HCT116 (cell line): ENCODE measurements around the gene DGKK. TPM values are rescaled to one million over a fixed set of nuclear protein-coding genes. Genes with fewer than 3 reads are reported as not detected.

ENCODE experiments used
- ATAC-seq: fragments of 200-7000 bp; cut with Tn5 transposase; 2 replicates; pipeline ENCODE4 v1.9.1; 2020; ENCODE audit warnings: mild to moderate bottlenecking, moderate library complexity
- BruUV-seq: library from RNA; stranded (reverse); fragments of 400-500 nt; replicated peaks from 2 replicates; lab custom pipeline; 2021; lab: Mats Ljungman, UMichigan
- CTCF ChIA-PET: fragments of 300-600 bp; sonication (Branson Sonifier 250); formaldehyde crosslinking; loops from one replicate; lab custom pipeline; 2021; ENCODE audit warnings: antibody characterized with exemption; lab: Charles Lee
- POLR2A ChIA-PET: fragments of 300-600, 350-600 bp; sonication (Branson Sonifier 250); formaldehyde crosslinking; loops from one replicate; lab custom pipeline; 2021; ENCODE audit warnings: antibody characterized with exemption; lab: Charles Lee
- RAD21 ChIA-PET, 2 experiments: fragments of 300-600 bp; sonication (Branson Sonifier 250); formaldehyde crosslinking; loops; one replicate each; lab custom pipeline; 2023; ENCODE audit warnings: low total read pairs in 2 of 2; ENCODE audit not compliant: uncharacterized antibody in 2 of 2, unreplicated experiment in 2 of 2, low non-redundant PET in 1 of 2; lab: Charles Lee
- DNase-seq: peaks from one replicate; pipeline ENCODE4 v3.0.0-alpha.2; 2010; ENCODE audit warnings: low read depth, low spot score
- H2AFZ ChIP-seq: fragments of 200-600 bp; shearing (Covaris generic), sonication (generic); 2 replicates; pipeline ENCODE4 v1.6.1; 2017; ENCODE audit warnings: low read depth, mixed run types, mixed read lengths, antibody characterized with exemption, low read length; ENCODE audit not compliant: poor library complexity, severe bottlenecking
- H3K27ac ChIP-seq: 2 replicates; pipeline ENCODE4 v1.5.1; 2012; ENCODE audit warnings: low read depth, low read length
- H3K27me3 ChIP-seq: fragments of 200-600 bp; sonication (generic); 2 replicates; pipeline ENCODE4 v1.6.1; 2016; ENCODE audit warnings: mixed run types, low read length, mixed read lengths; ENCODE audit not compliant: insufficient read depth
- H3K36me3 ChIP-seq, 2 experiments: fragments of 200-500 bp in 1 of 2; fragments of 200-600 bp in 1 of 2; sonication (Bioruptor generic) in 1 of 2; sonication (generic) in 1 of 2; 2 replicates each; pipeline versions ENCODE4 v1.5.1 to v1.6.1; 2014 to 2016; ENCODE audit warnings: low read length in 2 of 2, inconsistent platforms in 1 of 2, mixed read lengths in 1 of 2, mixed run types in 1 of 2; ENCODE audit not compliant: insufficient read depth in 2 of 2, control insufficient read depth in 1 of 2
- H3K4me1 ChIP-seq, 2 experiments: fragments of 200-600 bp in 1 of 2; sonication (generic) in 1 of 2; 2 replicates each; pipeline versions ENCODE4 v1.5.1 to v1.6.1; 2012 to 2017; ENCODE audit warnings: low read length in 2 of 2, inconsistent platforms in 1 of 2, mild to moderate bottlenecking in 1 of 2, mixed read lengths in 1 of 2, mixed run types in 1 of 2, moderate library complexity in 1 of 2; ENCODE audit not compliant: insufficient read depth in 2 of 2, control insufficient read depth in 1 of 2
- H3K4me2 ChIP-seq: fragments of 200-600 bp; sonication (generic); 2 replicates; pipeline ENCODE4 v1.6.1; 2017; ENCODE audit warnings: mixed run types, low read length, mixed read lengths
- H3K4me3 ChIP-seq, 2 experiments: fragments of 200-600 bp in 1 of 2; sonication (generic) in 1 of 2; replicated peaks in 1 of 2; 2 replicates each; pipeline ENCODE4 v1.5.1; 2011 to 2016; ENCODE audit warnings: low read length in 2 of 2, control low read depth in 1 of 2, low read depth in 1 of 2, mild to moderate bottlenecking in 1 of 2, mixed read lengths in 1 of 2, mixed run types in 1 of 2
- H3K79me2 ChIP-seq: fragments of 200-600 bp; sonication (generic); 2 replicates; pipeline ENCODE4 v1.6.1; 2017; ENCODE audit warnings: mild to moderate bottlenecking, mixed run types, low read length, moderate library complexity, mixed read lengths; ENCODE audit not compliant: insufficient read depth
- H3K9ac ChIP-seq: fragments of 200-600 bp; sonication (generic); 2 replicates; pipeline ENCODE4 v1.6.1; 2016; ENCODE audit warnings: low read length, mixed read lengths
- H3K9me2 ChIP-seq: fragments of 200-600 bp; sonication (generic), shearing (Covaris generic); 2 replicates; pipeline ENCODE4 v1.6.1; 2017; ENCODE audit warnings: mixed run types, mild to moderate bottlenecking, moderate library complexity; ENCODE audit not compliant: insufficient read depth
- H3K9me3 ChIP-seq, 2 experiments: fragments of 200-500 bp in 1 of 2; fragments of 200-600 bp in 1 of 2; sonication (Bioruptor generic) in 1 of 2; sonication (generic) in 1 of 2; 2 replicates each; pipeline ENCODE4 v1.6.1; 2014 to 2017; ENCODE audit warnings: low read length in 2 of 2, mixed read lengths in 2 of 2, inconsistent platforms in 1 of 2, low read depth in 1 of 2, mild to moderate bottlenecking in 1 of 2, mixed run types in 1 of 2, moderate library complexity in 1 of 2; ENCODE audit not compliant: control insufficient read depth in 1 of 2, insufficient read depth in 1 of 2
- H4K20me1 ChIP-seq: fragments of 200-600 bp; sonication (generic), shearing (Covaris generic); 2 replicates; pipeline ENCODE4 v1.6.1; 2017; ENCODE audit warnings: mixed run types, mild to moderate bottlenecking, moderate library complexity; ENCODE audit not compliant: insufficient read depth
- CBX3 ChIP-seq: IDR thresholded peaks from 2 replicates; pipeline ENCODE4 v1.6.1; 2012; ENCODE audit warnings: low read depth
- EGR1 ChIP-seq: IDR thresholded peaks from 2 replicates; pipeline ENCODE4 v1.6.1; 2012; ENCODE audit warnings: low read depth
- EZH2phosphoT487 ChIP-seq: fragments of 200-600 bp; IDR thresholded peaks from 2 replicates; pipeline ENCODE4 v1.6.1; 2018; ENCODE audit warnings: antibody characterized with exemption, borderline replicate concordance
- FOSL1 ChIP-seq: IDR thresholded peaks from 2 replicates; pipeline ENCODE4 v1.6.1; 2012; ENCODE audit warnings: low read depth
- POLR2A ChIP-seq: IDR thresholded peaks from 2 replicates; pipeline ENCODE4 v1.7.0; 2011; ENCODE audit warnings: borderline replicate concordance; ENCODE audit not compliant: insufficient read depth, insufficient read length; ENCODE audit errors: extremely low read depth
- SRF ChIP-seq: IDR thresholded peaks from 2 replicates; pipeline ENCODE4 v1.6.1; 2012; ENCODE audit warnings: low read depth
- YY1 ChIP-seq: IDR thresholded peaks from 2 replicates; pipeline ENCODE4 v1.6.1; 2011; ENCODE audit warnings: low read length, low read depth, moderate library complexity, mild to moderate bottlenecking; ENCODE audit not compliant: insufficient replicate concordance; ENCODE audit errors: extremely low read depth
- ZFX ChIP-seq: fragments of 450-650 bp; IDR thresholded peaks from 2 replicates; pipeline ENCODE4 v1.6.1; 2017
- intact Hi-C: fragments of 100-400 bp; cut with micrococcal nuclease; formaldehyde crosslinking; loops from 2 replicates; pipeline ENCODE4 v1.10.0; 2022
- total RNA-seq: library from RNA; stranded (reverse); gene quantifications from one replicate; pipeline ENCODE4 v1.2.1, GENCODE V29; 2021; ENCODE audit not compliant: unreplicated experiment
- TF ChIP-seq, protein P1 (sequence below): IDR thresholded peaks from 2 replicates; pipeline ENCODE4 v1.6.1; 2011; ENCODE audit warnings: mild to moderate bottlenecking, low read length, moderate library complexity; ENCODE audit not compliant: insufficient replicate concordance; ENCODE audit errors: extremely low read depth

Gene DGKK
- total RNA-seq, 1 experiment from 2014 or later, result not detected

GRCh38 chrX:50375481-50376267 lies 95.0 kb downstream of the DGKK start:
- ChIA-PET RAD21 (no interaction called here), POLR2A (no interaction called here), CTCF (no interaction called here)
- Histone ChIP-seq H3K9ac (no peak overlapping the region), H3K4me2 (no peak overlapping the region), H3K27me3 (no peaks in the 10 kb centered on the region), H3K27ac (no peak overlapping the region), H3K4me3 (no peak overlapping the region), H3K4me1 (no peaks in the 10 kb centered on the region), H3K36me3 (no peaks in the 10 kb centered on the region), H2AFZ (no peak overlapping the region), H3K79me2 (no peaks in the 10 kb centered on the region), H3K9me2 (no peaks in the 10 kb centered on the region), H3K9me3 (no peaks in the 10 kb centered on the region), H4K20me1 (no peaks in the 10 kb centered on the region)
- DNase-seq (no peak), ATAC-seq (no peak)
- BruUV-seq, result no TSS peak
- TF ChIP-seq SRF (no peak), YY1 (no peak), FOSL1 (no peak), CBX3 (no peak), EGR1 (no peak), EZH2phosphoT487 (no peak), ZFX (no peak), POLR2A (no peak)
- TF ChIP-seq, protein P1, sequence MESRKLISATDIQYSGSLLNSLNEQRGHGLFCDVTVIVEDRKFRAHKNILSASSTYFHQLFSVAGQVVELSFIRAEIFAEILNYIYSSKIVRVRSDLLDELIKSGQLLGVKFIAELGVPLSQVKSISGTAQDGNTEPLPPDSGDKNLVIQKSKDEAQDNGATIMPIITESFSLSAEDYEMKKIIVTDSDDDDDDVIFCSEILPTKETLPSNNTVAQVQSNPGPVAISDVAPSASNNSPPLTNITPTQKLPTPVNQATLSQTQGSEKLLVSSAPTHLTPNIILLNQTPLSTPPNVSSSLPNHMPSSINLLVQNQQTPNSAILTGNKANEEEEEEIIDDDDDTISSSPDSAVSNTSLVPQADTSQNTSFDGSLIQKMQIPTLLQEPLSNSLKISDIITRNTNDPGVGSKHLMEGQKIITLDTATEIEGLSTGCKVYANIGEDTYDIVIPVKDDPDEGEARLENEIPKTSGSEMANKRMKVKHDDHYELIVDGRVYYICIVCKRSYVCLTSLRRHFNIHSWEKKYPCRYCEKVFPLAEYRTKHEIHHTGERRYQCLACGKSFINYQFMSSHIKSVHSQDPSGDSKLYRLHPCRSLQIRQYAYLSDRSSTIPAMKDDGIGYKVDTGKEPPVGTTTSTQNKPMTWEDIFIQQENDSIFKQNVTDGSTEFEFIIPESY, result no peak
- intact Hi-C loops, result no loop called here
